Type B pancreatic cell (in vitro differentiated cells): Measurements from ENCODE around the gene TDRD6. TPM values are rescaled to one million over a fixed set of nuclear protein-coding genes. Genes with fewer than 3 reads are reported as not detected.
"Not testable (repeated sequence)": the region's sequence is repeated elsewhere in the genome, so short reads cannot be mapped to it uniquely, and the experiment has no call there.

Source experiments
- DNase-seq: peaks from one replicate; pipeline ENCODE4 v3.0.0; 2021; ENCODE audit warnings: mixed read lengths; ENCODE audit not compliant: unreplicated experiment; ENCODE audit errors: extremely low spot score
- H3K27ac Mint-ChIP-seq: 2 replicates; pipeline ENCODE4 v1.8.0; 2021; ENCODE audit warnings: mild to moderate bottlenecking, mixed read lengths
- H3K27me3 Mint-ChIP-seq: 2 replicates; pipeline ENCODE4 v1.8.0; 2021; ENCODE audit warnings: mixed read lengths
- H3K36me3 Mint-ChIP-seq: 2 replicates; pipeline ENCODE4 v1.8.0; 2021; ENCODE audit warnings: mixed read lengths
- H3K4me1 Mint-ChIP-seq: one replicate; pipeline ENCODE4 v1.8.0; 2021; ENCODE audit warnings: mixed read lengths; ENCODE audit not compliant: unreplicated experiment
- H3K4me3 Mint-ChIP-seq: 2 replicates; pipeline ENCODE4 v1.8.0; 2021; ENCODE audit warnings: mild to moderate bottlenecking, mixed read lengths
- H3K9me3 Mint-ChIP-seq: 2 replicates; pipeline ENCODE4 v1.8.0; 2021; ENCODE audit warnings: mixed read lengths
- CTCF ChIP-seq: fragments of 200-600 bp; sonication (generic); conservative IDR thresholded peaks from 2 replicates; pipeline ENCODE4 v1.5.0; 2021; ENCODE audit warnings: antibody characterized with exemption, mild to moderate bottlenecking
- total RNA-seq: library from RNA; stranded (reverse); gene quantifications from 2 replicates; pipeline ENCODE4 v1.2.1, GENCODE V29; 2021; ENCODE audit warnings: low replicate concordance

TDRD6 gene
- total RNA-seq, 1 donor from 2014 or later, result 0.19 TPM

- Mint-ChIP-seq H3K27me3 (peaks cover 34% of the 10 kb centered on the region), H3K4me3 (no peak overlapping the region), H3K4me1 (no peaks in the 10 kb centered on the region), H3K27ac (no peak overlapping the region), H3K36me3 (no peaks in the 10 kb centered on the region), H3K9me3 (no peaks in the 10 kb centered on the region)
- DNase-seq, result no peak
- TF ChIP-seq CTCF, result no peak
Measured at GRCh38 chr6:46741482-46741881, 53.8 kb downstream of the TDRD6 start.

- Mint-ChIP-seq H3K9me3 (no peaks in the 10 kb centered on the region), H3K36me3 (no peaks in the 10 kb centered on the region), H3K27ac (no peak overlapping the region), H3K27me3 (peaks cover 32% of the 10 kb centered on the region), H3K4me3 (no peak overlapping the region), H3K4me1 (no peaks in the 10 kb centered on the region)
- no peak for TF ChIP-seq CTCF
- DNase-seq, result no peak
Measured at GRCh38 chr6:46741910-46742309, 54.2 kb downstream of the TDRD6 start.

GRCh38 chr6:46743425-46744158, 55.9 kb downstream of the TDRD6 start:
- H3K36me3 Mint-ChIP-seq, result no peaks in the 10 kb centered on the region
- no peak for DNase-seq
- no peaks in the 10 kb centered on the region for H3K9me3 Mint-ChIP-seq
- peaks cover 18% of the 10 kb centered on the region for H3K27me3 Mint-ChIP-seq
- no peaks in the 10 kb centered on the region for H3K4me1 Mint-ChIP-seq
- H3K4me3 Mint-ChIP-seq, result no peak overlapping the region
- H3K27ac Mint-ChIP-seq, result no peak overlapping the region
- no peak for TF ChIP-seq CTCF

- DNase-seq, H3K36me3 Mint-ChIP-seq, H3K27ac Mint-ChIP-seq, H3K9me3 Mint-ChIP-seq, H3K4me3 Mint-ChIP-seq, H3K4me1 Mint-ChIP-seq: not testable (repeated sequence)
- peaks cover 18% of the 10 kb centered on the region for H3K27me3 Mint-ChIP-seq
Measured at GRCh38 chr6:46744159-46744725, 56.6 kb downstream of the TDRD6 start.

- no peak for TF ChIP-seq CTCF
- H3K36me3 Mint-ChIP-seq, result no peaks in the 10 kb centered on the region
- peaks cover 14% of the 10 kb centered on the region for H3K27me3 Mint-ChIP-seq
- H3K4me1 Mint-ChIP-seq, result no peaks in the 10 kb centered on the region
- DNase-seq, result no peak
- H3K27ac Mint-ChIP-seq, result no peak overlapping the region
- no peaks in the 10 kb centered on the region for H3K9me3 Mint-ChIP-seq
- H3K4me3 Mint-ChIP-seq, result no peak overlapping the region
Measured at GRCh38 chr6:46745973-46746372, 58.3 kb downstream of the TDRD6 start.

- Mint-ChIP-seq H3K4me1 (no peaks in the 10 kb centered on the region), H3K36me3 (no peaks in the 10 kb centered on the region), H3K27ac (no peak within 1 kb of the TSS), H3K27me3 (peaks cover 14% of the 10 kb centered on the region), H3K4me3 (no peak within 1 kb of the TSS), H3K9me3 (no peaks in the 10 kb centered on the region)
- no peak for TF ChIP-seq CTCF
- no peak for DNase-seq
Measured at GRCh38 chr6:46746696-46747095, 59.0 kb downstream of the TDRD6 start, which contains the start of gene ANKRD66. Gene ANKRD66 (plus strand): TSS chr6:46746933. CDS start chr6:46751949, 5,016 bp downstream.
